Right ventricle myocardium inferior (tissue), 1 donor: ENCODE measurements around the gene IER3IP1. TPM values are rescaled to one million over a fixed set of nuclear protein-coding genes. Genes with fewer than 3 reads are reported as not detected.
"Not testable (repeated sequence)": the region's sequence is repeated elsewhere in the genome, so short reads cannot be mapped to it uniquely, and the experiment has no call there.

Source experiments
- ATAC-seq: fragments of 200-7000 bp; cut with Tn5 transposase; one replicate; pipeline ENCODE4 v1.9.1; 2020; ENCODE audit warnings: mild to moderate bottlenecking, moderate library complexity
- DNase-seq: peaks from one replicate; pipeline ENCODE4 v3.0.0; 2021; ENCODE audit errors: missing footprints
- intact Hi-C: fragments of 100-400 bp; cut with DNase I; formaldehyde crosslinking; loops from one replicate; pipeline ENCODE4 v1.11.0; 2022
- total RNA-seq: library from RNA; stranded (reverse); fragmentation: NEBNext Ultra II Directional; extraction: Animal tissue kit (Norgen Biotek cat#: 25700); gene quantifications from one replicate; pipeline ENCODE4 v1.2.1, GENCODE V29; 2021
- donor health status: DM: no; HTN: yes; CAD: no; lungs with severe emphysema.

Gene IER3IP1
- total RNA-seq, 1 donor from 2014 or later, result 9.7 TPM

GRCh38 chr18:47168509-47168908, 7.7 kb downstream of the IER3IP1 start:
- intact Hi-C loops, result no loop called here
- DNase-seq, result no peak
- ATAC-seq, result no peak

GRCh38 chr18:47166294-47166693, 9.9 kb downstream of the IER3IP1 start:
- intact Hi-C loops, result no loop called here
- ATAC-seq (no peak), DNase-seq (no peak)

GRCh38 chr18:47163241-47163640, 12.9 kb downstream of the IER3IP1 start:
- no peak for ATAC-seq
- intact Hi-C loops, result no loop called here
- DNase-seq, result no peak

- intact Hi-C loops, result no loop called here
- no peak for ATAC-seq
- DNase-seq, result no peak
Observed at GRCh38 chr18:47160256-47160655, 15.9 kb downstream of the IER3IP1 start.

GRCh38 chr18:47158404-47158803, 17.8 kb downstream of the IER3IP1 start:
- intact Hi-C loops, ATAC-seq, DNase-seq: not testable (repeated sequence)

GRCh38 chr18:47151439-47151838, 24.7 kb downstream of the IER3IP1 start:
- DNase-seq (no peak), ATAC-seq (no peak)
- intact Hi-C loops, result no loop called here

- DNase-seq, result no peak
- ATAC-seq, result peak; percentile 3
- intact Hi-C loops, result no loop called here
Observed at GRCh38 chr18:47150824-47151366, 25.3 kb downstream of the IER3IP1 start.

GRCh38 chr18:47150029-47150823, 25.9 kb downstream of the IER3IP1 start, which contains the start of gene HDHD2:
Gene HDHD2, minus strand, starts transcription at chr18:47150500. Its CDS starts 14,061 bp downstream, at chr18:47136439.
- ATAC-seq (peak; percentile 96), DNase-seq (peak; percentile 93)
- intact Hi-C loops, result no loop called here

GRCh38 chr18:47149457-47150028, 26.6 kb downstream of the IER3IP1 start:
- ATAC-seq (no peak), DNase-seq (no peak)
- intact Hi-C loops, result no loop called here

GRCh38 chr18:47146206-47146605, 30.0 kb downstream of the IER3IP1 start:
- intact Hi-C loops, result no loop called here
- ATAC-seq (no peak), DNase-seq (no peak)

- DNase-seq (no peak), ATAC-seq (peak; percentile 54)
- intact Hi-C loops, result loop anchor here (5.0 kb wide), 1 partner anchor 33 kb away; the partner anchor contains the start of gene IER3IP1
Observed at GRCh38 chr18:47143899-47144485, 32.2 kb downstream of the IER3IP1 start.

GRCh38 chr18:47143153-47143552, 33.0 kb downstream of the IER3IP1 start:
- intact Hi-C loops, result loop anchor here (5.0 kb wide), 1 partner anchor 34 kb away; the partner anchor contains the start of gene IER3IP1
- no peak for ATAC-seq

GRCh38 chr18:47141289-47141688, 34.9 kb downstream of the IER3IP1 start:
- ATAC-seq (no peak), DNase-seq (no peak)
- intact Hi-C loops, result loop anchor here (5.0 kb wide), 1 partner anchor 36 kb away; the partner anchor contains the start of gene IER3IP1

More at GRCh38 chr18:47143153-47143552, 33.0 kb downstream of the IER3IP1 start:
- DNase-seq, result no peak

- intact Hi-C loops, result no loop called here
- DNase-seq (no peak), ATAC-seq (no peak)
Observed at GRCh38 chr18:47121146-47121545, 55.0 kb downstream of the IER3IP1 start.

GRCh38 chr18:47120428-47120827, 55.7 kb downstream of the IER3IP1 start:
- intact Hi-C loops, result no loop called here
- ATAC-seq (no peak), DNase-seq (no peak)

GRCh38 chr18:47118981-47119380, 57.2 kb downstream of the IER3IP1 start:
- DNase-seq (no peak), ATAC-seq (no peak)
- intact Hi-C loops, result no loop called here

GRCh38 chr18:47115205-47115604, 61.0 kb downstream of the IER3IP1 start:
- ATAC-seq (no peak), DNase-seq (no peak)
- intact Hi-C loops, result no loop called here

- DNase-seq (no peak), ATAC-seq (no peak)
- intact Hi-C loops, result no loop called here
Observed at GRCh38 chr18:47113796-47114540, 62.2 kb downstream of the IER3IP1 start.
